Measurements from ENCODE around the gene ATXN1.

DNA sequence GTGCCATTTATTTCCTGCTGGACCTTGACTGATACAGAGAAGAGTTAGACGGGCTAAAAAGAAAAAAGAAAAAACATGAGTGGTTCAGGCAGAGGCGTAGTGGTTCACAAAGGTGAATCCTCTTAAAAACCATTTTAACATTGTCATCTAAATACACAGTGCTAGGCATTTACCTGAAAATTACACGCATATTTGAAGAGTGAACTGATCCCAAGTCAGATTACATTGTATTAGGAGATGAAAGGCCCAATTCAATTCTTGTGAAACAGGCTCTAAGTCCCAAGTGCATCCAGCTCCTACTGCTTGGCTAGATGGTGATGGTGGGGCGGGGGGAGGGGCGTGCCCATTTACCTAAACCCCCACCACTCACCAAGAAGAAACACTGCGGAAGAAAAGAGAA lies 46.7 kb upstream of the ATXN1 start:
- TF ChIP-seq POLR2AphosphoS5 (IDR thresholded peaks at IDR 0.05), result no peak
- no peak for TF ChIP-seq CTCF (IDR thresholded peaks at IDR 0.05)
